Measurements from ENCODE around the gene NOXA1. TPM values are rescaled to one million over a fixed set of nuclear protein-coding genes. Genes with fewer than 3 reads are reported as not detected.
"Not testable (repeated sequence)": the region's sequence is repeated elsewhere in the genome, so short reads cannot be mapped to it uniquely, and the experiment has no call there.

NOXA1 gene
- total and polyA plus RNA-seq, 4 donors: 1.4 to 14.6 (median 10.6) TPM

GRCh38 chr9:137406085-137406760 lies 17.0 kb upstream of the NOXA1 start:
- no peak overlapping the region for H3K4me3 ChIP-seq (ENCODE audit: low read depth, low read length)
- no peak for DNase-seq (ENCODE audit: low read depth in 4 of 6, low spot score in 6 of 6)
- no peaks in the 10 kb centered on the region for H3K27me3 ChIP-seq (ENCODE audit: control insufficient read depth, insufficient read depth, low read length)
- no peaks in the 10 kb centered on the region for H3K9me3 ChIP-seq (ENCODE audit: control insufficient read depth, insufficient read depth, low read length)
- peaks cover 38% of the 10 kb centered on the region for H3K36me3 ChIP-seq (ENCODE audit: control insufficient read depth, insufficient read depth, low read length)
- H3K4me1 ChIP-seq (ENCODE audit: control insufficient read depth, insufficient read depth, low read length): peaks cover 27% of the 10 kb centered on the region
- WGBS (ENCODE audit: insufficient coverage): 45% methylated on average over 14 of the region's 20 CpGs
- no peak overlapping the region for H3K27ac ChIP-seq (ENCODE audit: low read depth, low read length)

- WGBS (ENCODE audit: insufficient coverage): 1% methylated on average over 63 of the region's 63 CpGs
- peak in 4 of 6 donors; percentile 35 to 87 (median 72) for DNase-seq (ENCODE audit: low read depth in 4 of 6, low spot score in 6 of 6)
- Histone ChIP-seq H3K4me3 (ENCODE audit: low read depth, low read length) (peak overlapping the region; percentile 27), H3K36me3 (ENCODE audit: control insufficient read depth, insufficient read depth, low read length) (peaks cover 43% of the 10 kb centered on the region), H3K9me3 (ENCODE audit: control insufficient read depth, insufficient read depth, low read length) (no peaks in the 10 kb centered on the region), H3K4me1 (ENCODE audit: control insufficient read depth, insufficient read depth, low read length) (peaks cover 34% of the 10 kb centered on the region), H3K27me3 (ENCODE audit: control insufficient read depth, insufficient read depth, low read length) (no peaks in the 10 kb centered on the region), H3K27ac (ENCODE audit: low read depth, low read length) (peak overlapping the region; percentile 47)
Observed at GRCh38 chr9:137406876-137407589, 16.2 kb upstream of the NOXA1 start.

GRCh38 chr9:137407590-137408300 lies 15.4 kb upstream of the NOXA1 start:
- peak overlapping the region; percentile 47 for H3K27ac ChIP-seq (ENCODE audit: low read depth, low read length)
- H3K27me3 ChIP-seq (ENCODE audit: control insufficient read depth, insufficient read depth, low read length): no peaks in the 10 kb centered on the region
- peak in 2 of 6 donors; percentile 2 to 55 for DNase-seq (ENCODE audit: low read depth in 4 of 6, low spot score in 6 of 6)
- no peak overlapping the region for H3K4me3 ChIP-seq (ENCODE audit: low read depth, low read length)
- peaks cover 38% of the 10 kb centered on the region for H3K4me1 ChIP-seq (ENCODE audit: control insufficient read depth, insufficient read depth, low read length)
- H3K36me3 ChIP-seq (ENCODE audit: control insufficient read depth, insufficient read depth, low read length): peaks cover 43% of the 10 kb centered on the region
- H3K9me3 ChIP-seq (ENCODE audit: control insufficient read depth, insufficient read depth, low read length): no peaks in the 10 kb centered on the region
- 52% methylated on average over 24 of the region's 31 CpGs for WGBS (ENCODE audit: insufficient coverage)

- Histone ChIP-seq H3K4me1 (ENCODE audit: control insufficient read depth, insufficient read depth, low read length) (peaks cover 38% of the 10 kb centered on the region), H3K27ac (ENCODE audit: low read depth, low read length) (no peak overlapping the region), H3K27me3 (ENCODE audit: control insufficient read depth, insufficient read depth, low read length) (no peaks in the 10 kb centered on the region), H3K9me3 (ENCODE audit: control insufficient read depth, insufficient read depth, low read length) (no peaks in the 10 kb centered on the region), H3K36me3 (ENCODE audit: control insufficient read depth, insufficient read depth, low read length) (peaks cover 35% of the 10 kb centered on the region), H3K4me3 (ENCODE audit: low read depth, low read length) (no peak overlapping the region)
- DNase-seq (ENCODE audit: low read depth in 4 of 6, low spot score in 6 of 6): no peak
- 90% methylated on average over 18 of the region's 24 CpGs for WGBS (ENCODE audit: insufficient coverage)
Observed at GRCh38 chr9:137408651-137409405, 14.4 kb upstream of the NOXA1 start.

GRCh38 chr9:137409515-137409914 lies 13.7 kb upstream of the NOXA1 start:
- Histone ChIP-seq H3K4me3 (ENCODE audit: low read depth, low read length) (no peak overlapping the region), H3K4me1 (ENCODE audit: control insufficient read depth, insufficient read depth, low read length) (peaks cover 38% of the 10 kb centered on the region), H3K9me3 (ENCODE audit: control insufficient read depth, insufficient read depth, low read length) (no peaks in the 10 kb centered on the region), H3K27me3 (ENCODE audit: control insufficient read depth, insufficient read depth, low read length) (no peaks in the 10 kb centered on the region), H3K27ac (ENCODE audit: low read depth, low read length) (no peak overlapping the region), H3K36me3 (ENCODE audit: control insufficient read depth, insufficient read depth, low read length) (peaks cover 31% of the 10 kb centered on the region)
- DNase-seq (ENCODE audit: low read depth in 4 of 6, low spot score in 6 of 6): no peak
- WGBS (ENCODE audit: insufficient coverage): 85% methylated on average over 10 of the region's 11 CpGs

- peaks cover 38% of the 10 kb centered on the region for H3K4me1 ChIP-seq (ENCODE audit: control insufficient read depth, insufficient read depth, low read length)
- DNase-seq (ENCODE audit: low read depth in 4 of 6, low spot score in 6 of 6); H3K9me3 ChIP-seq (ENCODE audit: control insufficient read depth, insufficient read depth, low read length); H3K27me3 ChIP-seq (ENCODE audit: control insufficient read depth, insufficient read depth, low read length); H3K4me3 ChIP-seq (ENCODE audit: low read depth, low read length); H3K27ac ChIP-seq (ENCODE audit: low read depth, low read length): not testable (repeated sequence)
- WGBS (ENCODE audit: insufficient coverage): 71% methylated on average over 14 of the region's 18 CpGs
- H3K36me3 ChIP-seq (ENCODE audit: control insufficient read depth, insufficient read depth, low read length): peaks cover 26% of the 10 kb centered on the region
Observed at GRCh38 chr9:137410236-137410890, 12.8 kb upstream of the NOXA1 start.

- H3K36me3 ChIP-seq (ENCODE audit: control insufficient read depth, insufficient read depth, low read length): peaks cover 27% of the 10 kb centered on the region
- DNase-seq (ENCODE audit: low read depth in 4 of 6, low spot score in 6 of 6): no peak
- WGBS (ENCODE audit: insufficient coverage): 86% methylated on average over 15 of the region's 15 CpGs
- H3K9me3 ChIP-seq (ENCODE audit: control insufficient read depth, insufficient read depth, low read length): no peaks in the 10 kb centered on the region
- H3K27me3 ChIP-seq (ENCODE audit: control insufficient read depth, insufficient read depth, low read length): no peaks in the 10 kb centered on the region
- no peak overlapping the region for H3K27ac ChIP-seq (ENCODE audit: low read depth, low read length)
- no peak overlapping the region for H3K4me3 ChIP-seq (ENCODE audit: low read depth, low read length)
- H3K4me1 ChIP-seq (ENCODE audit: control insufficient read depth, insufficient read depth, low read length): peaks cover 38% of the 10 kb centered on the region
Observed at GRCh38 chr9:137410891-137411249, 12.3 kb upstream of the NOXA1 start.

- no peaks in the 10 kb centered on the region for H3K27me3 ChIP-seq (ENCODE audit: control insufficient read depth, insufficient read depth, low read length)
- peaks cover 31% of the 10 kb centered on the region for H3K36me3 ChIP-seq (ENCODE audit: control insufficient read depth, insufficient read depth, low read length)
- DNase-seq (ENCODE audit: low read depth in 4 of 6, low spot score in 6 of 6): no peak
- H3K27ac ChIP-seq (ENCODE audit: low read depth, low read length): no peak overlapping the region
- H3K4me3 ChIP-seq (ENCODE audit: low read depth, low read length): no peak overlapping the region
- H3K9me3 ChIP-seq (ENCODE audit: control insufficient read depth, insufficient read depth, low read length): no peaks in the 10 kb centered on the region
- H3K4me1 ChIP-seq (ENCODE audit: control insufficient read depth, insufficient read depth, low read length): peaks cover 35% of the 10 kb centered on the region
- 82% methylated on average over 13 of the region's 17 CpGs for WGBS (ENCODE audit: insufficient coverage)
Observed at GRCh38 chr9:137411260-137411644, 11.9 kb upstream of the NOXA1 start.
